Ramos (cell line): ENCODE data around the gene IRF1.
"Not testable (repeated sequence)": the region's sequence is repeated elsewhere in the genome, so short reads cannot be mapped to it uniquely, and the experiment has no call there.

Experiments
- in situ Hi-C: fragments of 300-500 bp; cut with MboI; formaldehyde crosslinking; loops from one replicate; pipeline ENCODE4 v1.14.3; 2022; ENCODE audit warnings: low sequenced_read_pairs; ENCODE audit not compliant: unreplicated experiment

Gene IRF1

DNA sequence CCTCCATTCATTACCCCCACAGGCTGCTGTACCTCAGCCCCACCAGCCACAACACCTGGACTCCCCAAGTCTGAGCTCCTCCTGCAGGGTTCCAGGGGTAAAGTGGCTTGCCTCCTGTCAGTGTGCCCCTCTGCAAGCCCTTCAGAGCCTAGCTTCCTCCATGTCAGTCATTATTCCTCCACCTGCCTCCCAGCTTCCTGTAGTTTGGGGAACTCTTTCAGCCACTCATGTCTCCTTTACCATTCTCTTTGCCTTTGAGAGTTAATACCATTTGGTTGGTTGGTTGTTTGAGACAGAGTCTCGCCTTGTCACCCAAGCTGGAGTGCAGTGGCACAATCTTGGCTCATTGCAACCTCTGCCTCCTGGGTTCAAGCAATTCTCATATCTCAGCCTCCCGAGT lies 36.2 kb downstream of the IRF1 start:
- in situ Hi-C loops = no loop called here

- in situ Hi-C loops = no loop called here
These were observed 39.2 kb downstream of the IRF1 start for GRCh38 chr5:132451387-132451786.

DNA sequence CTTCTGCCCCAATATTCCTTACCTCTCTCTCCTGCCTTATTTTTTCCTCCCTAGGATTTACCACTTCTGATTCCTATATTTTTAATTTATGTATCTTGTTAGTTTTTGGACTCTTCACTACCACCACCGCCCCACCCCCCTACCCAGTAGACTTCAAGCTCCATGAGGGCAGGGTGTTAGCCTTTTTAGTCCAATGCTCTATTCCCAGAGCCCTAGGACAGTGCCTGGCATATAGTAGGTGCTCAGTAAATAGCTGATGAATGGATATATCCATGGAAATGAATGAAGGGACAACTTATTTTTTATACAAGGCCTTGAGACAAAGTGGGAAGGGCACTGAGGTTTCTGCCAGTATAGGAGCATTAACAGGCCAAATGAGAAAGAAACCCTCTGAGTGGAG lies 41.5 kb downstream of the IRF1 start:
- in situ Hi-C loops = no loop called here

DNA sequence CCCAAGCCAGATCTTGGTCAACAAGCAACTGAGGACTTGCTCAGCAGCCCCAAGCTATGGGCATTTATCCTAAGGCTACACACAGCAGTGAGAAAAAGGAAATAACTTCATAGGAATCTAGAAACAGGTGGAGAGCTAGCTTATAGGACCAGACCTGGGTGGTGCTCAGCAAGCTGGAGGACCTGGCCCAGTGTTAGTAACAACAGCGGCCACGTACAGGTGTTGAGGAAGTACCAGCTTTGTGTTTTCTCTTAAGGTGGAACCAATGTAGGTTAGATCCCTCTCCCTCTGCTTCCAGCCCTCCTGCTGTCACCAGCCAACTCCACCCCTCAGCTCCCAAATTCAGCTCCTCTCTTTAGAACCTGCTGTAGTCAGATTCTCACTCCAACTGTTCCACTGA lies 43.4 kb downstream of the IRF1 start:
- in situ Hi-C loops = no loop called here

DNA sequence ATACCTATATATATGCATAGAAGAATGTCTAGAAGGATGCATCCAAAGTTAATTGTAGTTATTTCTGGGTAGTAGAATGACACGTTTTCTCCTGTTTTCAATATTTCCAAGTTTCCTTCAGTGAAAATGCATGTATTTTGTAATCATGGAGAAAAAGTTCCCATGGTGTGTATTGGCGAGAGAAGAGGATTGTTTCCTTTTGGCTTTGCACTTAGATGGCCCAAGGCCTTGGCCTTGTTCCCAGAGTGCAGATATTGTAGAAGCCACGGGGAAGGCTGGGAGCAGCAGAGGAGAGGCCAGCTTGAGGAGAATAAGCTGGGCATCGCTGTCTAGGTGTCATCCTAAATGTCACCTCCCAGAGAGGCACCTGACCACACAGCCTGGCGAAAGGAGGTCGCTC lies 44.0 kb downstream of the IRF1 start:
- in situ Hi-C loops = no loop called here

- in situ Hi-C loops = no loop called here
These were observed 44.6 kb downstream of the IRF1 start for GRCh38 chr5:132445930-132446329.

- in situ Hi-C loops = no loop called here
These were observed 45.0 kb downstream of the IRF1 start for GRCh38 chr5:132445640-132445923.

- in situ Hi-C loops = no loop called here
These were observed 45.5 kb downstream of the IRF1 start for GRCh38 chr5:132444841-132445639.

GRCh38 chr5:132444061-132444460 lies 46.5 kb downstream of the IRF1 start:
- in situ Hi-C loops = no loop called here

- in situ Hi-C loops = no loop called here
These were observed 51.0 kb downstream of the IRF1 start for GRCh38 chr5:132439521-132440089.

DNA sequence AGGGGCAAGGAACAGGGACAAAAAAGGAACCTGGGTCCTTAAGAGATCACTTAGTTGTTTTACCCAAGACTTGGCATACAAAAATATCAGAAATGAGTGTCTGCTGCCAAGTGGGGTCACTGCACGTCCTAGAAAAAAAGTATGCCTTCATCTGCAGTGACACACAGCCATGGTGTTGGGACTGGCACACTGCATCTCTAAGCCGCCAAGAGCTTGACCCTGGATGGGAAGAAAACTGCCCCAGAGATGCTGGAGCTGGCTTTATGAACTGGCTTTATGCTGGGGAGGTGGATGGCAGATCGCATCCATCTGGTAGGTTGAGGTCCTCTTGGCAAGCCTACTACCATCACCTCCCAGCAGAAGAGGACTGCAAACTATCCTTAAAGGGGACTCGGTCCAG lies 51.7 kb downstream of the IRF1 start:
- in situ Hi-C loops = no loop called here

DNA sequence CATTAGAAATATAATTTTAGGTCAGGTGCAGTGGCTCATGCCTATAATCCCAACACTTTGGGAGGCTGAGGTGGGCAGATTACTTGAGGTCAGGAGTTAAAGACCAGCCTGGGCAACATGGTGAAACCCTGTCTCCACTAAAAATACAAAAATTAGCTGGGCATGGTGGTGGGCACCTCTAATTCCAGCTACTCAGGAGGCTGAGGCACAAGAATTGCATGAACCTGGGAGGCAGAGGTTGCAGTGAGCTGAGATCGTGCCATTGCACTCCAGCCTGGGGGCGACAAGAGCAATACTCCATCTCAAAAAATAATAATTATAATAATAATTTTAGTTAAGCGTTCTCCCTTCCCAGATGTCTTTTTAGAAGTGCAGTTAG lies 52.3 kb downstream of the IRF1 start:
- in situ Hi-C loops = not testable (repeated sequence)

- in situ Hi-C loops = no loop called here
These were observed 52.8 kb downstream of the IRF1 start for GRCh38 chr5:132437604-132438266.

GRCh38 chr5:132436936-132437335 lies 53.6 kb downstream of the IRF1 start:
- in situ Hi-C loops = no loop called here

GRCh38 chr5:132435886-132436285 lies 54.7 kb downstream of the IRF1 start:
- in situ Hi-C loops = no loop called here

DNA sequence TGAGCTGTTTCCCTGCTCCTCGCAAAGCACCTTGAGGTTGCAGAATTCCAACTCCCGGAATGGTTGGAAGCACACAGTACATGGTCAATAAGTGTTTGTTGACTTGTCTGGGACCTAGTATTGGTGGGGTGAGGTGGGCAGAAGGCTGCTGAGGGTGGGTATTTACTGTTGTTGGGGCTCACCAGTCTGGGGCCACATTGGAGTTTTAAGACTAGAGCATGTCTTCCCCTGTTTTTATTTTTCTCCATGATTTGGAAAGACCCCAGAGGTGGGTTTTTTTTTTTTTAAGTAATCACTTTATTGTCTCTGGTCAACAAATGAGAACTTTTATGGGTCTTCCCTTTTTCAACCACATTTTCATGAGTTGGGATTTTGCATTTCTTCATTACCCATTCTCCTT lies 55.1 kb downstream of the IRF1 start:
- in situ Hi-C loops = no loop called here

GRCh38 chr5:132434416-132435286 lies 55.9 kb downstream of the IRF1 start:
- in situ Hi-C loops = no loop called here

DNA sequence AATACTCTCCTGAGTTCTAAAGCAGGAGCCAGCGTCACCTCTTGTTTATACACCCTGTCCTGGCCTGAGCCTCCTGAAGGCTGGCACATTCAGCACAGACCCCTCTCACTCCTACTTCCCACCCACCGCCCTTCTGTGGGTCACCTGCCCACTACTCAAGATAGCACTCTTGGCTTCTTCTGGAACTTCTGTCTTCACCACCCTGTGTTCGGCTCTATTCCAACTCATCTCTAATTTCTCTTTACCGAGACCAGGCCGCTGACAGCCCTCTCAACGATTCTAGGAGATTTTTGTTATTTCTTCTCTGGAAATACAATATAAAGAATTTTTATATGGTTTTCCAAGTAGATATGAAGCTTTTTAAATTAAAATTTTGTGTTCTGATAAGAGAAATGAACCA lies 57.4 kb downstream of the IRF1 start:
- in situ Hi-C loops = no loop called here

DNA sequence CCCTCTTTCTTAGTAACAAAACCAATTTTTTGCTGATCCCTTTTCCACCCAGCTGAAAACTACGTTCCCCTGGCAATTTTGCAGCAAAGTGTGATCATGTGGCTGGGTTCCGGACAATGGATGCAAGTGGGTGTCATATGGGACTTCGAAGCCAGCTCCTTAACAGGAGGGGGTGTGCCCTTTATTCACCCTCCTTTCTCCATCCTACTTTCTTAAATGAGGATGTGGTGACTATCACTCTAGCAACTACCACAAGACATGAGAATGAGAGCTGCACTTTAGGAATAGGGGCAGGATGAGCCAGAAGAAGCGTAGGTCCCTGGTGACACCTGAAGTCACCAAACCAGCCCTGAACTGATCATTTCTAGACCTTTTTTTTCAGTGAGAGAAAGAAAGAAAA lies 58.9 kb downstream of the IRF1 start:
- in situ Hi-C loops = no loop called here
